ENCODE measurements around the gene CHD2. TPM values are rescaled to one million over a fixed set of nuclear protein-coding genes. Genes with fewer than 3 reads are reported as not detected.

Gene CHD2
- total and polyA plus RNA-seq, 10 of the 15 experiments (the other 5 are each of a cell fraction or from before 2014, with no cell fraction given), result 38.1 to 94.7 (median 63.3) TPM

DNA sequence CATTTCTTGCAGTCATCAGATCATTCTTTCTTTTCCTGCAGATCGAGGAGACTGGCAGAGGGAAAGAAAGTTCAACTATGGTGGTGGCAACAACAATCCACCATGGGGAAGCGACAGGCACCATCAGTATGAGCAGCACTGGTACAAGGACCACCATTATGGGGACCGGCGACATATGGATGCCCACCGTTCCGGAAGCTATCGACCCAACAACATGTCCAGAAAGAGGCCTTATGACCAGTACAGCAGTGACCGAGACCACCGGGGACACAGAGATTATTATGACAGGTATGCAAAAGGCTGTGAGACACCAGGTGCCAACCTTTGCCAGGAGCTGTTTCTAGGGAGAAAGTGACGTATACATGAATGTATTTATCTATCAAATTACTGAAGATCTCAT lies 119.8 kb downstream of the CHD2 start:
- TF ChIP-seq, protein P1, sequence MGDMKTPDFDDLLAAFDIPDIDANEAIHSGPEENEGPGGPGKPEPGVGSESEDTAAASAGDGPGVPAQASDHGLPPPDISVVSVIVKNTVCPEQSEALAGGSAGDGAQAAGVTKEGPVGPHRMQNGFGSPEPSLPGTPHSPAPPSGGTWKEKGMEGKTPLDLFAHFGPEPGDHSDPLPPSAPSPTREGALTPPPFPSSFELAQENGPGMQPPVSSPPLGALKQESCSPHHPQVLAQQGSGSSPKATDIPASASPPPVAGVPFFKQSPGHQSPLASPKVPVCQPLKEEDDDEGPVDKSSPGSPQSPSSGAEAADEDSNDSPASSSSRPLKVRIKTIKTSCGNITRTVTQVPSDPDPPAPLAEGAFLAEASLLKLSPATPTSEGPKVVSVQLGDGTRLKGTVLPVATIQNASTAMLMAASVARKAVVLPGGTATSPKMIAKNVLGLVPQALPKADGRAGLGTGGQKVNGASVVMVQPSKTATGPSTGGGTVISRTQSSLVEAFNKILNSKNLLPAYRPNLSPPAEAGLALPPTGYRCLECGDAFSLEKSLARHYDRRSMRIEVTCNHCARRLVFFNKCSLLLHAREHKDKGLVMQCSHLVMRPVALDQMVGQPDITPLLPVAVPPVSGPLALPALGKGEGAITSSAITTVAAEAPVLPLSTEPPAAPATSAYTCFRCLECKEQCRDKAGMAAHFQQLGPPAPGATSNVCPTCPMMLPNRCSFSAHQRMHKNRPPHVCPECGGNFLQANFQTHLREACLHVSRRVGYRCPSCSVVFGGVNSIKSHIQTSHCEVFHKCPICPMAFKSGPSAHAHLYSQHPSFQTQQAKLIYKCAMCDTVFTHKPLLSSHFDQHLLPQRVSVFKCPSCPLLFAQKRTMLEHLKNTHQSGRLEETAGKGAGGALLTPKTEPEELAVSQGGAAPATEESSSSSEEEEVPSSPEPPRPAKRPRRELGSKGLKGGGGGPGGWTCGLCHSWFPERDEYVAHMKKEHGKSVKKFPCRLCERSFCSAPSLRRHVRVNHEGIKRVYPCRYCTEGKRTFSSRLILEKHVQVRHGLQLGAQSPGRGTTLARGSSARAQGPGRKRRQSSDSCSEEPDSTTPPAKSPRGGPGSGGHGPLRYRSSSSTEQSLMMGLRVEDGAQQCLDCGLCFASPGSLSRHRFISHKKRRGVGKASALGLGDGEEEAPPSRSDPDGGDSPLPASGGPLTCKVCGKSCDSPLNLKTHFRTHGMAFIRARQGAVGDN (IDR thresholded peaks at IDR 0.05), result no peak
- TF ChIP-seq, protein P2, sequence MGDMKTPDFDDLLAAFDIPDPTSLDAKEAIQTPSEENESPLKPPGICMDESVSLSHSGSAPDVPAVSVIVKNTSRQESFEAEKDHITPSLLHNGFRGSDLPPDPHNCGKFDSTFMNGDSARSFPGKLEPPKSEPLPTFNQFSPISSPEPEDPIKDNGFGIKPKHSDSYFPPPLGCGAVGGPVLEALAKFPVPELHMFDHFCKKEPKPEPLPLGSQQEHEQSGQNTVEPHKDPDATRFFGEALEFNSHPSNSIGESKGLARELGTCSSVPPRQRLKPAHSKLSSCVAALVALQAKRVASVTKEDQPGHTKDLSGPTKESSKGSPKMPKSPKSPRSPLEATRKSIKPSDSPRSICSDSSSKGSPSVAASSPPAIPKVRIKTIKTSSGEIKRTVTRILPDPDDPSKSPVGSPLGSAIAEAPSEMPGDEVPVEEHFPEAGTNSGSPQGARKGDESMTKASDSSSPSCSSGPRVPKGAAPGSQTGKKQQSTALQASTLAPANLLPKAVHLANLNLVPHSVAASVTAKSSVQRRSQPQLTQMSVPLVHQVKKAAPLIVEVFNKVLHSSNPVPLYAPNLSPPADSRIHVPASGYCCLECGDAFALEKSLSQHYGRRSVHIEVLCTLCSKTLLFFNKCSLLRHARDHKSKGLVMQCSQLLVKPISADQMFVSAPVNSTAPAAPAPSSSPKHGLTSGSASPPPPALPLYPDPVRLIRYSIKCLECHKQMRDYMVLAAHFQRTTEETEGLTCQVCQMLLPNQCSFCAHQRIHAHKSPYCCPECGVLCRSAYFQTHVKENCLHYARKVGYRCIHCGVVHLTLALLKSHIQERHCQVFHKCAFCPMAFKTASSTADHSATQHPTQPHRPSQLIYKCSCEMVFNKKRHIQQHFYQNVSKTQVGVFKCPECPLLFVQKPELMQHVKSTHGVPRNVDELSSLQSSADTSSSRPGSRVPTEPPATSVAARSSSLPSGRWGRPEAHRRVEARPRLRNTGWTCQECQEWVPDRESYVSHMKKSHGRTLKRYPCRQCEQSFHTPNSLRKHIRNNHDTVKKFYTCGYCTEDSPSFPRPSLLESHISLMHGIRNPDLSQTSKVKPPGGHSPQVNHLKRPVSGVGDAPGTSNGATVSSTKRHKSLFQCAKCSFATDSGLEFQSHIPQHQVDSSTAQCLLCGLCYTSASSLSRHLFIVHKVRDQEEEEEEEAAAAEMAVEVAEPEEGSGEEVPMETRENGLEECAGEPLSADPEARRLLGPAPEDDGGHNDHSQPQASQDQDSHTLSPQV (IDR thresholded peaks at IDR 0.05), result no peak
- no peak for TF ChIP-seq SIN3A (IDR thresholded peaks at IDR 0.05; ENCODE audit: low read depth, low read length)
- TF ChIP-seq SREBF2 (IDR thresholded peaks at IDR 0.05; ENCODE audit: low read length), result no peak
- TF ChIP-seq RB1 (IDR thresholded peaks at IDR 0.05; ENCODE audit: borderline replicate concordance), result no peak
- TF ChIP-seq, protein P3, sequence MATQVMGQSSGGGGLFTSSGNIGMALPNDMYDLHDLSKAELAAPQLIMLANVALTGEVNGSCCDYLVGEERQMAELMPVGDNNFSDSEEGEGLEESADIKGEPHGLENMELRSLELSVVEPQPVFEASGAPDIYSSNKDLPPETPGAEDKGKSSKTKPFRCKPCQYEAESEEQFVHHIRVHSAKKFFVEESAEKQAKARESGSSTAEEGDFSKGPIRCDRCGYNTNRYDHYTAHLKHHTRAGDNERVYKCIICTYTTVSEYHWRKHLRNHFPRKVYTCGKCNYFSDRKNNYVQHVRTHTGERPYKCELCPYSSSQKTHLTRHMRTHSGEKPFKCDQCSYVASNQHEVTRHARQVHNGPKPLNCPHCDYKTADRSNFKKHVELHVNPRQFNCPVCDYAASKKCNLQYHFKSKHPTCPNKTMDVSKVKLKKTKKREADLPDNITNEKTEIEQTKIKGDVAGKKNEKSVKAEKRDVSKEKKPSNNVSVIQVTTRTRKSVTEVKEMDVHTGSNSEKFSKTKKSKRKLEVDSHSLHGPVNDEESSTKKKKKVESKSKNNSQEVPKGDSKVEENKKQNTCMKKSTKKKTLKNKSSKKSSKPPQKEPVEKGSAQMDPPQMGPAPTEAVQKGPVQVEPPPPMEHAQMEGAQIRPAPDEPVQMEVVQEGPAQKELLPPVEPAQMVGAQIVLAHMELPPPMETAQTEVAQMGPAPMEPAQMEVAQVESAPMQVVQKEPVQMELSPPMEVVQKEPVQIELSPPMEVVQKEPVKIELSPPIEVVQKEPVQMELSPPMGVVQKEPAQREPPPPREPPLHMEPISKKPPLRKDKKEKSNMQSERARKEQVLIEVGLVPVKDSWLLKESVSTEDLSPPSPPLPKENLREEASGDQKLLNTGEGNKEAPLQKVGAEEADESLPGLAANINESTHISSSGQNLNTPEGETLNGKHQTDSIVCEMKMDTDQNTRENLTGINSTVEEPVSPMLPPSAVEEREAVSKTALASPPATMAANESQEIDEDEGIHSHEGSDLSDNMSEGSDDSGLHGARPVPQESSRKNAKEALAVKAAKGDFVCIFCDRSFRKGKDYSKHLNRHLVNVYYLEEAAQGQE (IDR thresholded peaks at IDR 0.05; ENCODE audit: low read depth, low read length), result no peak
- TF ChIP-seq NFIC (IDR thresholded peaks at IDR 0.05; ENCODE audit: low read depth, low read length), result no peak
- TF ChIP-seq CHD2 (IDR thresholded peaks at IDR 0.05; ENCODE audit: borderline replicate concordance, low read depth, low read length), result no peak
- no peaks in the 10 kb centered on the region; the same call in 1 of the 2 replicates for H3K79me2 ChIP-seq (ENCODE audit: control insufficient read depth, insufficient read depth, low read length)
- H3K4me1 ChIP-seq (ENCODE audit: control insufficient read depth, insufficient read depth, low read length), result peaks cover 17% of the 10 kb centered on the region
- no peak overlapping the region for H3K27ac ChIP-seq (ENCODE audit: control insufficient read depth, insufficient read depth)
- H3K4me3 ChIP-seq, result no peak overlapping the region
- ChIA-PET CTCF (interaction anchor here (2.4 kb wide), 1 partner anchor 10 kb away, joined by 13 read pairs; no protein-coding TSS in a partner anchor), POLR2A (interaction anchor here (0.6 kb wide), 1 partner anchor 87 kb away, joined by 3 read pairs; no protein-coding TSS in a partner anchor), RAD21 (ENCODE audit: unreplicated experiment) (no interaction called here), SMC1A (ENCODE audit: uncharacterized antibody, unreplicated experiment) (interaction anchor here (0.7 to 1.4 kb wide), 4 partner anchors 7 to 77 kb away, joined by 3 to 6 read pairs (median 4); no protein-coding TSS in a partner anchor)
- H3K9ac ChIP-seq (ENCODE audit: control insufficient read depth, insufficient read depth, low read length), result no peak overlapping the region
- in situ Hi-C loops (cut with MboI), result no loop called here
- no peaks in the 10 kb centered on the region for H3K27me3 ChIP-seq (replicated peaks in 1 of 2; ENCODE audit: control insufficient read depth in 2 of 2, insufficient read depth in 2 of 2, low read length in 1 of 2)
- H3K4me2 ChIP-seq (ENCODE audit: control insufficient read depth, insufficient read depth), result no peak overlapping the region
- peaks cover 18 to 61% of the 10 kb centered on the region in 2 experiments for H3K36me3 ChIP-seq (ENCODE audit: control insufficient read depth in 2 of 2, insufficient read depth in 2 of 2, low read length in 1 of 2)
- no TSS peak for BruUV-seq (replicated peaks)
- no peaks in the 10 kb centered on the region for H4K20me1 ChIP-seq (ENCODE audit: control insufficient read depth, insufficient read depth)
- WGBS (ENCODE audit: insufficient coverage, insufficient replicate concordance, low lambda C conversion rate, missing lambda C conversion rate), result 100% methylated on average over 10 of the region's 10 CpGs
- no peak for ATAC-seq
- DNase-seq (ENCODE audit: low read depth, low spot score), result no peak
- FAIRE-seq, result no peak
- intact Hi-C loops (cut with micrococcal nuclease; ENCODE audit: unreplicated experiment), result no loop called here
- no peak overlapping the region for H2AFZ ChIP-seq (ENCODE audit: control insufficient read depth, low read depth, low read length)
- no peaks in the 10 kb centered on the region for H3K9me3 ChIP-seq (replicated peaks; ENCODE audit: control insufficient read depth, insufficient read depth, low read length)

Measured in GM12878 (cell line).